SK-MEL-5 (cell line): ENCODE data around the gene NYAP1. TPM values are rescaled to one million over a fixed set of nuclear protein-coding genes. Genes with fewer than 3 reads are reported as not detected.

Experiments
- small RNA-seq, 2 experiments: library from RNA; depleted of rRNA; stranded (forward); fragments of <200 nt; gene quantifications; one replicate each; pipeline ENCODE3, GENCODE V24; 2014
- total RNA-seq: library from RNA; depleted of rRNA; stranded (reverse); fragments of >200 nt; shearing (Covaris generic); gene quantifications from 2 replicates; pipeline ENCODE4 v1.2.3, GENCODE V29; 2014; rRNA removed

Gene NYAP1
- total RNA-seq, 1 experiment from 2014 or later: 0.53 TPM

Small RNA genes within 50 kb of the gene (small RNA-seq; reads per million reads assigned to genes)
- gene RN7SL416P: 0 reads per million in 2 experiments

Other genes starting within 250 kb of the NYAP1 start
- gene SPDYE3, start 176.2 kb upstream of the NYAP1 start, total RNA-seq: 0.05 TPM in 1 of 2 replicates, not detected in the other
- gene PILRB, start 125.8 kb upstream of the NYAP1 start, total RNA-seq: 41.6 and 42.5 TPM in 2 replicates
- gene PILRA, start 110.4 kb upstream of the NYAP1 start, total RNA-seq: 0.48 TPM in 1 of 2 replicates, not detected in the other
- gene ZCWPW1, start 55.2 kb upstream of the NYAP1 start, total RNA-seq: 4.5 and 4.7 TPM in 2 replicates
- gene MEPCE, start 54.1 kb upstream of the NYAP1 start, total RNA-seq: 48.2 and 53.5 TPM in 2 replicates
- gene PPP1R35, start 47.4 kb upstream of the NYAP1 start, total RNA-seq: 27.6 and 28.4 TPM in 2 replicates
- not detected in 2 replicates for gene SPACDR, start 19.7 kb upstream of the NYAP1 start, total RNA-seq
- gene TSC22D4, start 4.7 kb upstream of the NYAP1 start, total RNA-seq: 64.3 and 67.0 TPM in 2 replicates
- 16.4 and 18.1 TPM in 2 replicates for gene AGFG2, start 55.3 kb downstream of the NYAP1 start, total RNA-seq
- gene SAP25, start 90.0 kb downstream of the NYAP1 start, total RNA-seq: 0.21 and 0.48 TPM in 2 replicates
- 4.6 and 5.5 TPM in 2 replicates for gene LRCH4, start 102.2 kb downstream of the NYAP1 start, total RNA-seq
- gene FBXO24, start 102.4 kb downstream of the NYAP1 start, total RNA-seq: 0.13 and 0.55 TPM in 2 replicates
- 0.59 and 1.1 TPM in 2 replicates for gene PCOLCE, start 118.4 kb downstream of the NYAP1 start, total RNA-seq
- 14.0 and 16.7 TPM in 2 replicates for gene MOSPD3, start 128.6 kb downstream of the NYAP1 start, total RNA-seq
- 0.29 and 1.6 TPM in 2 replicates for gene TFR2, start 157.6 kb downstream of the NYAP1 start, total RNA-seq
- not detected in 2 replicates for gene ACTL6B, start 172.5 kb downstream of the NYAP1 start, total RNA-seq
- 43.7 and 47.7 TPM in 2 replicates for gene GNB2, start 189.8 kb downstream of the NYAP1 start, total RNA-seq
- gene GIGYF1, start 210.3 kb downstream of the NYAP1 start, total RNA-seq: 21.8 and 22.1 TPM in 2 replicates
- gene POP7, start 222.2 kb downstream of the NYAP1 start, total RNA-seq: 79.2 and 94.4 TPM in 2 replicates
- 0.29 TPM in 1 of 2 replicates, not detected in the other for gene EPO, start 236.5 kb downstream of the NYAP1 start, total RNA-seq
- not detected in 2 replicates for gene ZAN, start 249.7 kb downstream of the NYAP1 start, total RNA-seq